CD4-positive, alpha-beta T cell treated with Interleukin-21 for 1 hour (primary cell): ENCODE results near the gene PNRC1.
A peak's percentile ranks its signal among the peaks of the same experiment; 100 is the strongest.
"Not testable (repeated sequence)": the region's sequence is repeated elsewhere in the genome, so short reads cannot be mapped to it uniquely, and the experiment has no call there.

Experiments used
- DNase-seq: peaks from one replicate; pipeline ENCODE4 v3.0.0-alpha.2; 2020

The PNRC1 gene

GRCh38 chr6:89116702-89117101, 36.2 kb downstream of the PNRC1 start:
- DNase-seq: no peak

GRCh38 chr6:89117211-89118108, 36.9 kb downstream of the PNRC1 start, which contains the start of gene SRSF12:
TSS of gene SRSF12 (minus strand) at chr6:89118071. CDS start at chr6:89117887, 184 bp downstream.
- peak; percentile 39 for DNase-seq

DNA sequence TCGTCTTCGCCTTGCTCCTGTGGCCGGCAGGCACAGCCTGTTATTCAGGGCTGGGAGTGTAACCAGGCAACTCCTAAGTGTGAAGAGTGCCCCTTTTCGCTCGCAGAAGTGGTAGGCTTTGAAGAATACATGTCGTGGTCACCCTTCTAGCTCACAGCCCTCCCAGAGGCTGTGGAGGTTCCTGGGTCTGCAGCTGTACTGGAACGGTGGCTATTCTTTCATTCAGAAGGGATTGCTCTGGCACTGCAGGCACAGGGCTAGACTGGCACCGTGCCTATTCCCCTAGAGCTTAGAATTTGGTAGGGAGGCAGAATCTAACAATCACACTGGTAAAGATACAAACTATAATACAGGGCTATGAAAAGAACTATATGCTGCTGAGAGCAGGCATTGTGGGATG, 38.4 kb downstream of the PNRC1 start:
- DNase-seq: no peak

- DNase-seq: no peak
Observed at GRCh38 chr6:89120371-89120770, 39.8 kb downstream of the PNRC1 start.

DNA sequence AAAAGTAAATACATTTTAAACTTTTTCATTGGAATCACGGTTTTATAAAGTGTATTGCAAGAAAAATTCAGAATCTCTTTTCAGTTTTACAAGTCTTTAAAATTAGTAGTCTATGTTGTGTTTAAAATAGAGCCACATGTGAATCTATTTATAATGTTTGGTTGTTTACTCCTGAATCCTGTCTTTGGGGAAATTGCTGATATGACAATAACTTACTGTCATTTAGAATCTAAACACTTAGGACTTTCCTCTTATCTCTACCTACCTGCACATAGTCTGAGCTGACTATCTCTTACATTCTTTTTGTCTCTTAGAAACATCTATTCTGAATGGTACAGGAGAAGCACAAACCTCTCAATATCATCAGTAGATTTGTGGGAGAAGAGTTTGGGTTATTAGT, 41.4 kb downstream of the PNRC1 start:
- no peak for DNase-seq

- DNase-seq: peak; percentile 45
Observed at GRCh38 chr6:89122625-89123024, 42.1 kb downstream of the PNRC1 start.

DNA sequence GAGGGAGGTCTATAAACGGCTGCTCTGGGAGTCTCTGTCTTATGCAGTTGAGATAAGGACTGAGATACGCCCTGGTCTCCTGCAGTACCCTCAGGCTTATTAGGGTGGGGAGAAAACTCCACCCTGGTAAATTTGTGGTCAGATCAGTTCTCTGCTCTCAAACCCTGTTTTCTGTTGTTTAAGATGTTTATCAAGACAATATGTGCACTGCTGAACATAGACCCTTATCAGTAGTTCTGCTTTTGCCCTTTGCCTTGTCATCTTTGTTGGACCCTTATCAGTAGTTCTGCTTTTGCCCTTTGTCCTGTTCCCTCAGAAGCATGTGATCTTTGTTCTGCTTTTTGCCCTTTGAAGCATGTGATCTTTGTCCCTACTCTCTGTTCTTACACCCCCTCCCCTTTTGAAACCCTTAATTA, 47.7 kb downstream of the PNRC1 start:
- DNase-seq: not testable (repeated sequence)

DNA sequence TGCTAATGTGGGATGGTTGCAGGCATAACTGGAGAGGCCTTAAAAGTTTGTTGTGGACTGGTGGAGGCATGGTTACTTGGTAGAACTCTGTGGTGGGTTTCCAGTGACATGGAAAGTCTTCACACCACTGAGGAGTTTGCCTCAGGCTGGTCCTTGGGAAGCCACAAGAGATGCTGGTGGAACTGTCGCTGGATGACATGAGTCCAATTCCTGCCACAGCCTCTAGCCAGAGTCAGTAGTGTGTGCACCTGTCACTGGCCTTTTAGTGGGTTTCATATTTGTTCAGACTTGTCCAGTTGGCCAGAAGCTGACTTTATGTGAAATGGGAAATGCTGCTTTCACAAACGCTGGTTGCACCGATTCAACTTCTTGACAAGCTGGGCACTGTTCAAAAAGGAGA, 51.0 kb downstream of the PNRC1 start:
- DNase-seq: no peak

DNA sequence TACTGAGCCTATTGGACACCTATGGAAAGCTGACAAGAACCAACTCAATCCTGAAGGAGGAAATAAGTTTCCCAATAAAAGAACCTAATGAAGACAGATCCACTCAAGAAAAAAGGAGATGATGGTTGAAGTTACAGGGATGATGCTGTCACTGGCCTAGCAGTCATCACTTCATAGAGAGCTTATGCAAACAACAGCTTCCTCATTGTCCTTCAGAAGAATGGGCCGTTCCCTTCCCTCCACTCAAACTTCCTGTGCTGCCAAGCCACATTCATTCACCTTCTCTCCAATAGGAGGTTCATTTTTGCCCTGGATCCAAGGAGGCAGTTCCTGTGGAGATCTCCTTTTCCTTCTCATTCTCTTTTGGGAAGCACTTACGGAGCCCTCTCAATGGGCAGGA, 51.5 kb downstream of the PNRC1 start:
- DNase-seq: no peak

DNA sequence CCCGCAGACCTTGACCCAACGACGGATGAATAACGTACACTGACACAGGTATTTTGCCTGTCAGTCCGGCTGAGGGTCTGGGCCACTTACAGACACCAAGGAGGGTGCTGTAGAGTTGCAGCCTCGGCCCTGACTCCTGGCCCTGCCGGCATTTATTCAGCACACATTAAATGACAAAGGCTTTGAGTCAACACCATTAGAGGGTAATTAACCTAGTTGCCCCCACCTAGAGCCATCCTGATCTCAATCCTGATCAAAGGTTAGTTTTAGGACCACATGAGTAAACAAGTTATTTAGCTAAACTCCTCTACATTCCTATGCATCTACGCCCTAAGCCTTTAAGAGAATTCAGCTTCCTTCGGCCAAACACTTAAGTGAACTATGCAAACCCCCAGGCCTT, 53.4 kb downstream of the PNRC1 start:
- DNase-seq: no peak

GRCh38 chr6:89134723-89135122, 54.2 kb downstream of the PNRC1 start:
- DNase-seq: no peak
